ENCODE data around the gene RRP9. TPM values are rescaled to one million over a fixed set of nuclear protein-coding genes. Genes with fewer than 3 reads are reported as not detected.

The RRP9 gene
- total RNA-seq, 1 experiment from 2014 or later: 25.7 TPM

DNA sequence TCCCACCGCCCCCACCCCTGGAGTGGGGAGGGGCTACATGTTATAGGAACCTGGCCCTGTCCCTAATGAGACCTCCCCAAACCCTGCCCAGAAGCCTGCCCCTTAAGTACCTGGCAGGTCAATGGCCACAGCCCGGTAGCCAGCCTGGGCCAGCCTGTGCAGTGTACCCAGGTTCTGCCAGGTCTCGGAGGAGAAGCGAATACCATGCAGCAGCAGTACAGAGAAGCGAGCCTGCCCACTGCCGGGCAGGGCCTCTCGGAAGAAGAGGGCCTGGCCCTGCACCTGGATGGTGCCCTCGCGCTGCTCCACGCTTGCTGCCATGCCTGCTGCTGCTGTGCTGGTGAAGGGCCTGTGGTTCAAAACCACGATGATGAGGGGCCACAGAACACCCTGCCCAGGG, 29.6 kb upstream of the RRP9 start:
- DNase-seq (ENCODE audit: low spot score): no peak

DNA sequence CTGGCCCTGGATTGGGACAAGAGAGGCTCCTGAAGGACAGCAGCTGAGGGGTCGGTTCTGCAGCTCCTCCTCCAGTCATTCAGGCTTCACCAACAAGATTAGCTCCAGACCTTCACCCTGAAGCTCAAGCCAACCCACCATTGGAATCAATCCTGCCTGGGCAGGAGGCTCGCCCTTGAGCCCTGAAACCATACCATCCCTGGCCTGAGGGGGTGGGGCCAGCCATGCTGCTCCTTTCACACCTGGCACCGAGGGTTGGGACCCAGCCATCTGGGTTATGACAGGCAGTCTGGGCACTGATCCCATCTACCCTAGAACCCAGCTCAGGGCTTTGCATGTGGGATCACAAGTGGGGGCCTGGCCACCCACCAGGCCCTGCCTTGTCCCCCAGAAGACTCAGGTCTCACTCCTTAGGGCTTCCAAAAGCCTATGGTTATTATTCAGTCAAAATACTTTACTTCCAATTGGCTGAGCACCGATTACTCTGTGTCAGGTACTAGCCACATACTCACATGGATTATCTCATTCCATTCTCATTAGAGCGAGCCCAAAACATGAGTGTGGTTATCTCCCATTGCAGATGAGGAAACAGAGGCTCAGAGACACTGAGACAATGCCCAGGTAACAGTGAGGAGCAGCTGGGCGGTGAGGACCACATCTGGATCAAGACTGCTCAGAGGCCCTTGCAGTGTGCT, 29.0 kb upstream of the RRP9 start:
- no peak for DNase-seq (ENCODE audit: low spot score)

DNA sequence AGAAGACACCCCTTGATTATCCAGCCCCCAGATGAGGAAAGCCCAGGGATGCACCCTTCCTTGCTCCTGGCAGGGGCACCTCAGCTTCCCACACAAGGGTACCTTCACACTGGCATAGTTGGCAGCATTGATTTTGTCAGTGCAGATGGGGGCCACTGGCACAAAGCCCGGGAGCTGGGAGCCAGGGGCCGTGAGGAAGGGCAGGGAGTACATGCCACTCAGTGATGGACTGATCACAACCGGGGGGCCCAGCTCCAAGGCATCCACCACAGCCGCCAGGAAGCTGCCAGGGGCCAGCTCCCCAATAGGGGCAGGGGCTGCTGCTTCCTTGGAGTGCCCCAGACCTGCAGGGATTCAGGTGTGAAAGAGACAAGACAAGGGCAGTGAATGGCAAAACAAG, 28.1 kb upstream of the RRP9 start:
- no peak for DNase-seq (ENCODE audit: low spot score)

DNA sequence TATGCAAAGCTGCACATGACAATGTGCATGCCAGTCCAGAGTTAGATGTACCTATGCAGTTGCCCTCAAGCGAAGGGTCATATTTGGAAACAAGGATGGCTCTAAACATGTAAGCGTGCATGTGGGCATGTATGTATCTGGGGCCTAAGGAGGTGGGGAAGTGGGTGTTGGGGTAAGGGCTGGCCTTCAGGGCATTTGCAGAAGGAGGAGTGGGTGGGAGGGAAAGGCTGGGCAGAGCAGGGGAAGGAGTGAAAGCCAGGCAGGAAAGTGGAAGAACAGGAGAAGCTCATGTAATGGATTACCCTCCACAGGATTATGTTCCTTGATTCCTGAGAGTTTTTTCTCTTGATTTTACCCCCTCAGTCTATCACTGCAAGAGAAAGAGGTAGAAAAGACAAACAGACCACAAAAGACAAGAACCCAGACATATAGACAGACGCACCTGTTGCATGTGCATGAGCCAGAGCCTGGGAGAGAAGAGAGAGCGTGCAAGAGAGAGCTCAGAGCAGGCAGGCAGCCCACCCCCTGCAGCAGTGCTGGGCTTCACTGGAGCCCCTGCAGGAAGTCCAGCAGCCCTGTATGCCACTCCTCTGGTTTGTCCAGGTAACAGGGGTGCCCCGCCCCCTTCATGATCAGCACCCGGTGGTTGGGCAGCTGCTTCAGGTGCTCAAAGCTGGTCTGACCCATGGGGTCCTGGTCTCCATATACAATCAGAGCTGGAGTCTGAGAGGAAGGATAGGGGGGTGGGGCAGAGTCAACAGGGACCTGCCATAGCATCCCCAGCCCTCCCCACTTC, 27.4 kb upstream of the RRP9 start:
- DNase-seq (ENCODE audit: low spot score): no peak

DNA sequence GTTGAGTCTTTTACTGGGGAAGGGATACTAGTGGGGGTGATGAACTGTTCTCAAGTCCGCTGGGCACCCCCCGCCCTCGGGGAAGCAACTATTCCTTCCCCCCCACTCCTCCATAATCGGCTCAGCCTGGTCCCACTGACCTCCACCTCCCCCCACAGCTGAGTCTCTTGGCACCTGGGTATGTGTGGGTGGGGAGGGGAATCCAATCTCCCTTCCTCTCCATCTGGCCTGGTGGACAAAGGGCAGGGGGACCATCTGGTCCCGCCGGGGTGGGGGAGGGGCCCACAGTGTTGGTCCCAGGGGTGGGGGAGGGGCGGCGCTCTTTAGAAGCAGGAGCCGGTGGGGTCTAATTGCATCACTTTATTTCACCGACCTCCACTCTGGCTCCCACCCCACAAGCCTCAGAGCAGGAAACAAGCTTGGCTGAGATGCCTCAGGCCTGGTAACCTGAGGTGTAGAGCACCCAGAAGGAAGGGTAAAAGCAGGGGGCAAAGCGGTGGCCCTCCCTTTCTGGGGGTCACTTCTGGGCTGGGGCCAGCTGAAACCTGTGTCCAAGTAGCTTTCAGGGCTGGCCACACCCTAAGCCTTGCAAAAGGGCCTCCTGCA, 26.6 kb upstream of the RRP9 start:
- no peak for DNase-seq (ENCODE audit: low spot score)

DNA sequence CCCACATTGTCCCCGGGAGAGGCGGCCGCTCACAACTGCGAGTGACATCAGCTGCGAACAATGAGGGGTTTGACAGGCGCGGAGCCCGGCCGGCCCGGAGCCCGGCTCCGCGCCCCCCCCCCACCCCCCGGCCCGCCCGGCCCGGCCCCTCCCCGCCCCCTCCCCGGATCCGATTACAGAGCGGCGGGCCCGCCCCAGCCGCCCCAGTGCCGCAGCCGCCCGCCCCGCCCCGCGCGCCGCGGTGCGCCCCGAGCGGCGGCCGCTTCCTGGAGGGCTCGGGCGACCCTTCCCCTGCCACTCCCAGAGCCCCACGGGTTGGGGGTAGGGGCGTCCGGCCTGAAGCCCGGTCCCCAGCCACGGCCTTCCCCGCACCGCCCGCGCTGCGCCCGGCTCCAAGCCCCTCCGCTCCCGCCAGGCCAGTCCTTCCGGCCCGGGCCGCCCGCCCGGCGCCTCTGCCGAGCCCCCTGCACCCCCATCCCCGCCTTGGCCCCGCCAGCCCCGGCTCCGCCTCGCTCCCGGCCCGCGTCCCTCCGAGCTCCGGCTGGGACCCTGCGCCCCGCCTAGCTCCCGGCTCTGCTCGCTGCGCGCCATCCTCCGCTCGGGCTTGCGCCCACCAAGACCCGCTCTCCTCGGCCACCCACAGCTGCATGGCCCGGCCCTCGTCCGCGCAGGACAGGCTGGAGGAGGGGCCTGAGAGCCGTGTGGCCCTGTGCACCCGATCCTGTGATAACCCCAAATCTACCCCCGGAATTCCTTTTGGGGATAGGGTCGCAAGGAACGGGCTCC, 25.9 kb upstream of the RRP9 start, which contains the start of gene PCBP4:
Gene PCBP4, minus strand, starts transcription at position 71 of the 786 bp plus-strand sequence. CDS start 6,214 bp downstream, outside the sequence.
- no peak for DNase-seq (ENCODE audit: low spot score)

DNA sequence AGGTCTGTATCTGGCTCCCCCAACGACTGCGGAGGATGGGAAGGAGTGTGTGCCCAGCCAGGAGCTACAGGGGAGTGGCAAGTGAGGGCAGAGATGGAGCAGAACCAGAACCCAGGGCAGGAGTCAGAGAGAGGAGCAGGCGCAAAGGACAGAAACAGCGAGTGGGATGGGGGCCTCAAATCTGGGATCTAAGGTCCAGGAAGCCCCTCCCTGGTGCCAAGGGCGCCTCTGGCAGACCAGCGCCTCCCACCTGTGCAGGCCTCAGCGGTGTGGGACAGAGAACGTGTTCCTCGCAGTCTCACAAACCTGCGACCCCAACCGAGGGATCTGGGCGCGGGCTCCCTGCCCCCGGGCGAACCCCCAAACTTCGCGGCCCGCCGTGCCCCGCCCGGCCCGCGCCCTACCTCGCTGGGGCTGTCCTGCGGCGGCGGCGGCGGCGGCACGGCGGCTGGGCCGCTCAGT, 25.2 kb upstream of the RRP9 start:
- no peak for DNase-seq (ENCODE audit: low spot score)

DNA sequence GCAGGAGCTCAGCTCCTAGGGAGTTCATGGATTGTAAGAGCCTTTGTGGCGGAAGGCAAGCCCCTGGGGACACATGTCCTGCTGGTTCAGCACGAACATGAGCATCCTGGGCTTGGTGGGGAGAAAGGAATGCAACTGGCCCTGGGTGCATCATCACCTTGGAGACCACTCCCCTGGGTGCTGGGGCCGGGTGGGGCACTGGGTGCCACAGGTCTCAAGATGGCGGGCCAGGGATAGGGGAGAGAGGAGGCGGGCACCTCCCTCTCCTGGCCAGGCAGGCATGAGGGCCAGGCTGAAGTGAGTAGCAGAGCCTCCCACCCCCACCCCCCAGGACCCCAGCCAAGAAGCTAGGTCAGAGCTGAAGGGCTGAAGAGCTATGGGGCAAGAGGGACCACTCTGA, 24.8 kb upstream of the RRP9 start:
- no peak for DNase-seq (ENCODE audit: low spot score)

DNA sequence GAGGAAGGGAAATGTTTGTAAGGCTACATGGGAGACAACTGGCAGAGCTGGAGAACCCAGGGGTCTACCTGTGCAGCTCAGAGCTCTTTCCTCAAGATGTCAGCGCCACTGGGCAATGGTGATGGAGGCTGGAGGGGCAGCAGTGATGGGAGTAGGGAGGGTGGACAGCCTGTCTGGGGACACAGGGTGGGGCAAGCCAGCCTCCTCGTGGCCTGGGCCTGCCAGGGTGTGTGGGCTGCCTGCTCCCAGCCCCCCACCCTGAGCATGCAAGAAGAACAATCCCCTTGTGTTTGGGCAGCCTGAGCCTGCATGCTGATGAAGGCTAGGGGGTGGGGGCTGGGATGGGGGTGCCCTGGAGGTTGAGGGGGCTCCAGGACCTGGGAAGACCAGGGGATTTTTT, 24.3 kb upstream of the RRP9 start:
- no peak for DNase-seq (ENCODE audit: low spot score)

DNA sequence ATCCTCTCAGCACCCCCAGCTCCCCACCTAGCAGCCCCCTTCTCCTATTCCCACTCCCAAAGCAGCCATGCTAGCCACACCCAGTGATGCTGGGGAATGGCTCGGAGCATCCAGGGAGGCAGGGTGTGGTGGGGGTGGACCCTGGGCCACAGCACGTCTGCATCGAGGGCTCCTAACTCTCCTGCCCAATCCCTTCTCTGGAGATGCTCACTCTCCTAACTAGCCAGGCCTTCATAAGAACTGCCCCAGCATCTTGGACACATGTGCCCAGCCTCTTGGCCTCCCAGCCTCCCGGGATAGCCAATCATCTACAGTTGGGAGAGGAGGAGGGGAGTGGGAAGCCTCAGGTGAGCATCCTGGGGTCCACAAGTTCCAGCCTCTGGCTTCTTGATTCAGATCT, 22.8 kb upstream of the RRP9 start:
- DNase-seq (ENCODE audit: low spot score): no peak

DNA sequence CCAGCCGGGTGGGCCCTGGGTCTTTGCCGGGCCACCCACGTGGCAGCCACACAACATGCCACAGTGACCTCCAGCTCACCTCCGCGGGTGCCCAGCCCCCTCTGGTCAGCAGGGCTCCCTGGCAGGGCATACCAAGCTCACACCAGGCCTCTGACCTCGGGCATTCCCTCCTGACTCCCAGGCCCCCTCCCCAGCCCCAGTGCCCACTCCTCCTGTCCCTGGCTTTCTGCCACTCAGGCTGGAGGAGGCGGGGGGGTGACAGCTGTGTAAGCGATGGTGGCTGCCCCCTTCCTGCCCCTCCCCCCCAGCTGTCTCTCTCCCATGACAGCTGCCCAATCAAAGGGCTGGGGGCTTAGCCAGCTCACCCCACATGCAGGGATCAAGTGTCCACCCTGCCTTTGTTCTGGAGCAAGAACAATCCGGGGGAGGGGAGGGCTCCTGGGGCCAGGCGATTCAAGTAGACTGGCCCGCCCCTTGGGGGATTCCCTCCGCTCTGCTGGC, 22.3 kb upstream of the RRP9 start:
- DNase-seq (ENCODE audit: low spot score): no peak

DNA sequence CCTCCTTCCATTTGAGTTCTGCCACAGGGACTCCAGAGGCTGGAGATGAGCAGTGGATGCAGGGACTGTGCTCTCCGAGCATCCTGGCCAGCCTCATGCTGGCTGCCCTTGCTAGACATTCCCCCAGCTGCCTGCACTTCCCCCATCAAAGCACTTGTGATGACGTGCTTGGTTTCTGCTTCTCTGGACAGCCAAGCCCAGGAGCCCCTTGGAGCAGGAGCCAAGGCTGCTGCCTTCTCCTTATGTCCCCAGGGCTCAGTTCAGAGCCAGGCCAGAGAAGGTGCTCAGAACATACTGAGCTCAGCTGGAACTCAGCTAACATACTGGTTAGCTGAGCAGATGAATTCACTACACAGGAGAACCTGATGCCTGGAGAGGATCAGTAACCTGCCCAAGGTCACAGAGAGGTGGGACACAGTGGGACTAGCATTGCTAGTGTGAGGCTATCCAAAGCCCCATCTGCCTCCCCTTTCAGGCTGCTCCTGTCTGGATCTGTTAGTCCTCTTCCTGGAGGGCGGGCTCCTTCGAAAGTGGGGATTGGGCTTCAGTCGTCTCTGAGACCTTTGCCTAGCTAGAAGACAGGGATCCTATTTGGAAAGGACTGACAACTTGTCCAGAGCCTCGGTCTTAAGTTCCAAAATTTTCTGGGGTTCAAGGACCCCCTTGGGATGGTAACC, 21.3 kb upstream of the RRP9 start:
- no peak for DNase-seq (ENCODE audit: low spot score)

DNA sequence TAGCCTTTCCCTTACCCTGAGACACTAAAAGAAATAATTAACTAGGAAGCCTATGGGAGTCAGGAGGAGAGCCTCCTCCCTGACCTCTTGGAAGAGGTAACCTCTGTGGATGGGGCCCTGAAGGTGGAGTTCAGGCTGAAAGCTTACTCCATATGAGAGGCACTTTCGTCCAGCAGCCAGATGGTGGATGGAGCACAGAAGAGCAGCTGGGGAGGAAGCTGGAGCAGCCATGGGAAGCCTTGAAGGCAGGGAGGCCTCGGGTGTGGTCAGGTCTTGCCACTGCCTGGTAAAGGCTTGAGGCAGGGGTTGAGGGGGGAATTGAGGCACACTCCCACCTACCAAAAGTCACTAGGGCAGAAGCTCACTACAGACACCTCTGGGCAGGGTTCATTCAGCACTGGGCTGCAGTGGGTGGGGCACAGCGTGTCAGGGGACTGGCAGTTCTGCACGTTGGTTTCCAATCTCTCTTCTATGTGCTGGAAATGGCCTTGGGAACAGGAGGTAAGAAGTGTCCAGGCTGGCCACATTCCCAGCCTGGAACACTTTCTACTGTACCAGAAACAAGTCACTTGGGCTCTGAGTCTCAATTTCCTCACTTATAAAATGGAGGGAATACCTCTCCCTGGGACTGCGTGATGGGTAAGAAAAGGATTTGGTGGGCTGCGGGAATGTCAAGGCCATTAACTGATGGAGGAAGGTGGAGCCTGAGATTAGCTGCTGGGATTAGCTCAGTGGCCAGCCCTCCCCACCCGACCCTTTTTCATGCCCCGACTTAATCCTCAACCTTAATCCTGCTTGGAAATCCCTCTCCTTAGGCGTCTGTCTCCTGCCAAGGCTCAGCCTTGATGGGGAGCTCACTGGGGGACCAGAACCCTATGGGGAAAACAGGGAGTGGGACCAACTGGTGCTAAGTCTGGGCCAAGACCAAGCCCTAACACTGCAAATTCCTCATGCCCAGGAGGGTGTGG, 20.2 kb upstream of the RRP9 start:
- DNase-seq (ENCODE audit: low spot score): no peak

DNA sequence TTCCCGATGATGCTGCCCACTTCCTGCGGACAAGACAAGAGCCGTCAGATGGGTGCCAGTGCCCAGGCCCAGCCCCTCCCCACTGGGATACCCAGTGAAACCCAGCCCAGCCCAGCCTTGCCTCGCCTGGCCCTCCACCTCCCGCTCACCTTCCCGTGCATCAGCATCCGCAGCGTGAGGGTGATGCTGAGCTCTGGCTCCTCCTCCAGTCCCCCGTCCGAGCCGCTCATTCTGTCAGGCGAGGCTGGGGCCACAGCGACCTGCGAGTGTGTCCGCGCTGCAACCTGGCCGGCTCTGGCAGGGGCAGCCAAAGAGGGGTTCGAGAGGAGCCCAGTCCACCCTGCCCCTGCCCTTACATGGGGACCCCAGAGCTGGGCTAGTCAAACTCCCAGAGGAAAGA, 19.3 kb upstream of the RRP9 start:
- DNase-seq (ENCODE audit: low spot score): no peak

DNA sequence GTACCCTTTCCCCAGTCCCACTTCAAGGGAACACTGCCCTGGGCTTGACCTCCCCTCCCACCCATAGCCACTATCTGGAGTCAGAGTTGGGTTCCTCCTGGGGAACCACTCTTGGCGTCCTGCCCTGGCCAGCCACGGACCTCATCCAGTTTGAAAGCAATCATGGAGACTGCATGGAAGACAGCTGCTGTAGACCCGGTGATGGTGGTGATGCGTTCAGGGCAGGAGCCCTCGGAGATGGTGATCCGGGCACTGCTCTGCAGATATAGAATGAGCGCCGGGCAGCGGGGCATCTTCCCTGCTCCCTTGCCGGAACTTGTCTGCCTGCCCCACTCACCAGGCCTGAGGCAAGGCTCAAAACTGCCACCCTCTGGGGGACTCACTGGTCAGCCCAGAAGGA, 18.7 kb upstream of the RRP9 start:
- DNase-seq (ENCODE audit: low spot score): no peak

DNA sequence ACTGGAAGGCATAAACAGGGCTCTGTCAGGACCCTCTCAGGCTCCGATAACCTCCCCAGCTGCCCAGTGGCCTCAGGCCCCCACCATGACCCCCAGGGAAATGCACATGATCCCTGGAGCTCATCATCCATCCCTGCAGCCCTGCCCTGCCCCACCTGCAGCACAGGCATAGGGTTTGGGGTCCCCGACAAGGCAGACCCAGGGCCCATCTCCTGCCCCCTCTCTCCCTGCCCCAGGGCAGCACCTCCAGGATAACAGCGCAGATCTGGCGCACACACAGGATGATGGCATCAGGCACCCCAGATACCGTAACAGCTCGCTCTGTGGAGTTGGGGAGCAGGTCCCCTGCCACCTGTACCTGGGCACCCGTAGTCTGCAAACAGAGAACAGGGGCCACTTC, 17.9 kb upstream of the RRP9 start:
- DNase-seq (ENCODE audit: low spot score): no peak

DNA sequence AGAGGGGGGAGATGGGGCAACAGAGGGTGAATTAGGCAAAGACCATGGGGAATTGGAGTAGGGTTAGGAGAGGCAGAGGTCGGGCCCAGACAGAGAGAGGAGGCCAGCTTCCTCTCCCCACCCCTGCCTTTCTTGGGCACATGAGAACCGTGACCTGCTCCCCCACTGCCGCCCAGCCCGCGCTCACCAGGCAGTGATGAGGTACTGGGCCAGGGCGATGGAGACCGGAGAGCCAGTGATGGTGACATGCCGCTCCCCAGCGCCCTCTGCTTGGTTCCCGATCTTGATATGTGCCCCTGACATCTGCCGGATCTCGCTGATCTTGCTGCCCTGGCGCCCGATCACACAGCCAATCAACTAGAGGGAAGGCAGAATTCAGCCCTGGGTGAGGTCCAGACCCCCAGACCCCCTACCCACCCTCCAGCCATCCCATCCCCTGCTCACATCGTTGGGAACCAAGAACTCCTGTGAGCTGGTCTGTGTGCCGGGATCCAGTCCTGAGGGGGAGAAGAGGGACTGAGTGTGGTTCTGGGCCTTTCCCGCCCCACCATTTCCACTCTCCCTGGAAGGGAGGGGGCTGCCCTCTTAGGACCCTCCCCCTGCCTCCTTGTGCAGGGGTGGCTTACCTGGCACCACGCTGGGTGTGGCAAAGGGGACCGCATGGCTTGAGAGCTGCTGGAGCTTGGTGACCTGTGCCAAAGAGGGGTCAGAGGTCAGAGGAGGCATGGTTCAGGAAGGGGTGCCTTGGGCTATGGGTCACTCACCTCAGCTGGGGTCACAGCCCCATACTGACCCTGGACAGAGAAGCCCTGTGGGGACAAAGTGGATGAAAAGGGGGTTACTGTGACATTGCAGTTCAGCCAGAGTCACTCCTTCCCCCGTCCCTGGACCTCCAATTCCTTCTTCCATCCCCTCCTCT, 17.2 kb upstream of the RRP9 start:
- no peak for DNase-seq (ENCODE audit: low spot score)

DNA sequence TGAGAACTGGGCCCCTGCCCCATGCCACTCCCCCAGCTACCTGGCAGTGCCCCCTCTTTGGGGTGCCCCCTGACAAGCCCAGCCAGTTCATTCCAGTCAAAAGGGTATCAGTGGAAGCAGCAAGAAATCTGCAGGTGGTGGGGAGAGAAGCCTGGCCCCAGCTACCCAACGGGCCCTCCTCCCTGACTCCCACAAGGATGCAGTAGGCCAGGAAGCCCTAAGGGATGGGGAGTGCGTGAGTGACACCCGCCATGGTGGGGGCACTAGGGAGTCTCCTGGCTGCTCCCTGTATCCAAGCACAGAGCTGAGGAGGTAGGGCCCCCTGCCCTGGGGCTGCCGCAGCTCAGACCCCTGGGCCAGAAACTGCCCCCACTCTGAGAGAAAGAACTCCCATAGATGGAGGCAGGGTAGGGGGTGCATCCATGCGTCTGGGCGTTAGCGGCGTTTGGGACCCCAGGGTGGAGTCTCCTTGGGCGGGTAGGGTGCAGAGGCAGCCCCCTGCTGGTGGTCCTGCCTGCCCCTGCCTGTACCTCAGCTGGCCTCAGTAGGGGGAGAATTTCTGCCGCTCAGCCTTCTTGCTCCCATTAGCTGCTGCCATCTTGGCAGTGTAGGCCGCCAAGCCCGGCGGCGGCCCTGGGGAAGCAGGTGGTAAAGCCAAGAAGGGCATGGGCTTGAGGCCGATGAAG, 16.0 kb upstream of the RRP9 start:
- DNase-seq (ENCODE audit: low spot score): no peak

Measured in H4 (cell line).